HFF-Myc (cell line): ENCODE results near the gene NPR1.
"Not testable (repeated sequence)": the region's sequence is repeated elsewhere in the genome, so short reads cannot be mapped to it uniquely, and the experiment has no call there.

Source experiments
- DNase-seq: peaks from one replicate; pipeline ENCODE4 v3.0.0-alpha.2; 2011; ENCODE audit warnings: low read depth; ENCODE audit errors: extremely low read depth
- H3K4me3 ChIP-seq: replicated peaks from 2 replicates; pipeline ENCODE4 v1.5.1; 2011; ENCODE audit warnings: low read depth, mild to moderate bottlenecking, control low read depth, low read length
- TF ChIP-seq, protein P1 (sequence below): IDR thresholded peaks from 2 replicates; pipeline ENCODE4 v1.5.1; 2012; ENCODE audit warnings: mild to moderate bottlenecking, low read depth, low read length, control low read depth; ENCODE audit errors: missing control alignments

NPR1 gene

GRCh38 chr1:153633754-153634665, 44.5 kb upstream of the NPR1 start, which contains the start of gene CHTOP:
Gene CHTOP, plus strand, starts transcription at chr1:153634066. Its CDS starts 2,523 bp downstream, at chr1:153636589.
- TF ChIP-seq, protein P1, sequence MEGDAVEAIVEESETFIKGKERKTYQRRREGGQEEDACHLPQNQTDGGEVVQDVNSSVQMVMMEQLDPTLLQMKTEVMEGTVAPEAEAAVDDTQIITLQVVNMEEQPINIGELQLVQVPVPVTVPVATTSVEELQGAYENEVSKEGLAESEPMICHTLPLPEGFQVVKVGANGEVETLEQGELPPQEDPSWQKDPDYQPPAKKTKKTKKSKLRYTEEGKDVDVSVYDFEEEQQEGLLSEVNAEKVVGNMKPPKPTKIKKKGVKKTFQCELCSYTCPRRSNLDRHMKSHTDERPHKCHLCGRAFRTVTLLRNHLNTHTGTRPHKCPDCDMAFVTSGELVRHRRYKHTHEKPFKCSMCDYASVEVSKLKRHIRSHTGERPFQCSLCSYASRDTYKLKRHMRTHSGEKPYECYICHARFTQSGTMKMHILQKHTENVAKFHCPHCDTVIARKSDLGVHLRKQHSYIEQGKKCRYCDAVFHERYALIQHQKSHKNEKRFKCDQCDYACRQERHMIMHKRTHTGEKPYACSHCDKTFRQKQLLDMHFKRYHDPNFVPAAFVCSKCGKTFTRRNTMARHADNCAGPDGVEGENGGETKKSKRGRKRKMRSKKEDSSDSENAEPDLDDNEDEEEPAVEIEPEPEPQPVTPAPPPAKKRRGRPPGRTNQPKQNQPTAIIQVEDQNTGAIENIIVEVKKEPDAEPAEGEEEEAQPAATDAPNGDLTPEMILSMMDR, result no peak
- peak within 1 kb of the TSS; percentile 94 for H3K4me3 ChIP-seq
- peak; percentile 98 for DNase-seq

- TF ChIP-seq, protein P1, result no peak
- H3K4me3 ChIP-seq, result peak overlapping the region; percentile 94
- DNase-seq, result no peak
Measured at GRCh38 chr1:153635872-153636271, 42.6 kb upstream of the NPR1 start.

DNA sequence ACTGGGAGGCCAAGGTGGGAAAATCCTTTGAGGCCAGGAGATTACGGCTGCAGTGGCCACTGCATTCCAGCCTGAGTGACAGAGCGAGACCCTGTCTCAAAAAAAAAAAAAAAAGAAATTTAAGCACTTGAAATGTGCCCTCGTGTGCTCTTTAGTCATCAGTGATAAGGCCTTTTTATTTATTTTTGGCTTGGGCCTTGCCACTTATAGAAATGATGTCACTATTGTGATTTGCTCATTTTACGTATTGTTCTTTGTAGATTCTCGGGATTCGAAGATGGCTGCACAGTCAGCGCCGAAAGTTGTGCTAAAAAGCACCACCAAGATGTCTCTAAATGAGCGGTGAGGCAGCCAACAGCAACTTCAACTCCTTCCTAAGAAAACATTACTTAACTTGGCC, 42.2 kb upstream of the NPR1 start:
- TF ChIP-seq, protein P1, result no peak
- DNase-seq, result no peak
- H3K4me3 ChIP-seq, result no peak overlapping the region

GRCh38 chr1:153638261-153638660, 40.2 kb upstream of the NPR1 start:
- no peak for DNase-seq
- TF ChIP-seq, protein P1, result no peak
- no peak overlapping the region for H3K4me3 ChIP-seq

DNA sequence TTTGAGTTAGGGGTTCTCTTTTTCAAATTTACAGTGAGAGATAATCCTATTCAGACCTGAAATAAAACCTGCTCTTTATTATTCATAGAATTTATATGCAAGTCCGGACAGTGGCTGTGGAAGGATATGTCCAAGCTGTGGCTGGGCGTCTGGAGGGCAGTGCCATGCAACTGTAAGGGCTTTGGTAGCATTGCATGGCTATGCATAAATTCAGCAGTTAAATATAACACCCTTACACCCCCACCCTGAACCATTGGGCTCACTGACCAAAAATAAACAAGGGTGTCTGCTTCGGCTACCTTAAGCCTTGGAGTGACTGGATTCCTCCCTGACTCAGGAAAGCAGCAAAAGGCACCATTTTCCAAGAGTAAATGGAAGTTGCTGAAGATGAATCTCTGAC, 39.2 kb upstream of the NPR1 start:
- TF ChIP-seq, protein P1, result no peak
- H3K4me3 ChIP-seq, result no peak overlapping the region
- DNase-seq, result no peak

- DNase-seq, H3K4me3 ChIP-seq: not testable (repeated sequence)
Measured at GRCh38 chr1:153640213-153640612, 38.3 kb upstream of the NPR1 start.

DNA sequence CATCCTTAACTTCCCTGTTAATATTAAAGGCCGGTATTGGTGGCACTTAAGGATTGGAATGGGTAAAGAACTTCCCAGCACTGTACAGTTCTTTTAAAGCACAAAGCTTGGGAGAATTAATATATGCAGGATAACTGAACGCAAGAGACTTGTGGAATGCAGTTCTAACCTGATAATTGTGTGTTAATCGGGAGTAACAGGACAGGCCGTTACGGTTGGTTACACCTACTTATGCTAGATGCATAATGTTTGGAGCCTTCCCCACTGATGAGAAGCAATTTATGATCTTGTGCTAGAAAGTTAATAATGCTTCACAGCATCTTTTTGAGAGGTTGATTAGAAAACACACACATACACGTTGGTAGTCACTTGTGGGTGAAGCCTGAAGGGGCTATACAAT, 37.6 kb upstream of the NPR1 start:
- H3K4me3 ChIP-seq, result no peak overlapping the region
- DNase-seq, result no peak
- TF ChIP-seq, protein P1, result no peak
